Bronchial epithelial cell (primary cell): ENCODE measurements around the gene PDE2A. TPM values are rescaled to one million over a fixed set of nuclear protein-coding genes. Genes with fewer than 3 reads are reported as not detected.

Source experiments
- DNase-seq: peaks from one replicate; pipeline ENCODE4 v3.0.0-alpha.2; 2010; ENCODE audit warnings: low read depth
- FAIRE-seq: peaks from 2 replicates; lab custom pipeline; 2011; peaks lifted over from hg19 to GRCh38; lab: Jason Lieb, UNC
- H3K27me3 ChIP-seq: 2 replicates; pipeline ENCODE4 v1.5.1; 2011; ENCODE audit warnings: low read length; ENCODE audit not compliant: control insufficient read depth, insufficient read depth
- H3K36me3 ChIP-seq: 2 replicates; pipeline ENCODE4 v1.5.1; 2011; ENCODE audit warnings: low read length; ENCODE audit not compliant: control insufficient read depth, insufficient read depth
- H3K4me3 ChIP-seq: 2 replicates; pipeline ENCODE4 v1.5.1; 2011; ENCODE audit warnings: mild to moderate bottlenecking, low read depth, low read length, control low read depth
- total RNA-seq: library from RNA; depleted of rRNA; stranded (reverse); fragments of >200 nt; gene quantifications from 2 replicates; pipeline ENCODE4 v1.2.1, GENCODE V29; 2014
- TF ChIP-seq, protein P1 (sequence below): IDR thresholded peaks from 2 replicates; pipeline ENCODE4 v1.5.1; 2011; ENCODE audit warnings: mild to moderate bottlenecking, moderate library complexity, low read length, control low read depth, inconsistent platforms; ENCODE audit not compliant: insufficient read depth, severe bottlenecking

Gene PDE2A
- total RNA-seq, 1 donor from 2014 or later, result 1.6 TPM

GRCh38 chr11:72646472-72646871, 27.8 kb downstream of the PDE2A start:
- Histone ChIP-seq H3K27me3 (peaks cover 4% of the 10 kb centered on the region), H3K36me3 (no peaks in the 10 kb centered on the region), H3K4me3 (no peak overlapping the region)
- FAIRE-seq (no peak), DNase-seq (no peak)
- TF ChIP-seq, protein P1, sequence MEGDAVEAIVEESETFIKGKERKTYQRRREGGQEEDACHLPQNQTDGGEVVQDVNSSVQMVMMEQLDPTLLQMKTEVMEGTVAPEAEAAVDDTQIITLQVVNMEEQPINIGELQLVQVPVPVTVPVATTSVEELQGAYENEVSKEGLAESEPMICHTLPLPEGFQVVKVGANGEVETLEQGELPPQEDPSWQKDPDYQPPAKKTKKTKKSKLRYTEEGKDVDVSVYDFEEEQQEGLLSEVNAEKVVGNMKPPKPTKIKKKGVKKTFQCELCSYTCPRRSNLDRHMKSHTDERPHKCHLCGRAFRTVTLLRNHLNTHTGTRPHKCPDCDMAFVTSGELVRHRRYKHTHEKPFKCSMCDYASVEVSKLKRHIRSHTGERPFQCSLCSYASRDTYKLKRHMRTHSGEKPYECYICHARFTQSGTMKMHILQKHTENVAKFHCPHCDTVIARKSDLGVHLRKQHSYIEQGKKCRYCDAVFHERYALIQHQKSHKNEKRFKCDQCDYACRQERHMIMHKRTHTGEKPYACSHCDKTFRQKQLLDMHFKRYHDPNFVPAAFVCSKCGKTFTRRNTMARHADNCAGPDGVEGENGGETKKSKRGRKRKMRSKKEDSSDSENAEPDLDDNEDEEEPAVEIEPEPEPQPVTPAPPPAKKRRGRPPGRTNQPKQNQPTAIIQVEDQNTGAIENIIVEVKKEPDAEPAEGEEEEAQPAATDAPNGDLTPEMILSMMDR, result no peak

- FAIRE-seq, result no peak
- no peak for DNase-seq
- H3K27me3 ChIP-seq, result peaks cover 5% of the 10 kb centered on the region
- H3K36me3 ChIP-seq, result no peaks in the 10 kb centered on the region
- no peak overlapping the region for H3K4me3 ChIP-seq
- TF ChIP-seq, protein P1, result no peak
Measured at GRCh38 chr11:72646024-72646423, 28.2 kb downstream of the PDE2A start.

DNA sequence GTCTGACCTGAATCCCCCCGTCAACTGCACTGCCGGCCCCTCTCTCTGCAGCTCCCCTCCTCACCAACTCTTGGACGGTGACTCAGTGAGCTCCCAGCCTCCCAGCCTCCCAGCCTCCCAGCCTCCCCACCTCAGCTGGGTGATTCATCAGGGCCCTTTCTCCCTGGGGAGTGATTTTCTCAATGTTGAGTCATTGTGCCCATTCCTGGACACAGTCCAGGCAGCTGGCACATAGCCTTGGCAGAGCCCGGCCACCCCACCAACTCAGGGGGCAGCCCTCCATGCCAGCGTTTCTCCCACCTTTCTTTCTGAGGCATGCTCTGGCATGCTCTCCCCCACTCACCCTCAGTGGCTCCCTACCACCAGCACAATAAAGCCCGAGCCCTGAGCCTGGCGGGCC, 30.7 kb downstream of the PDE2A start:
- TF ChIP-seq, protein P1, result no peak
- Histone ChIP-seq H3K27me3 (peaks cover 18% of the 10 kb centered on the region), H3K4me3 (no peak overlapping the region), H3K36me3 (no peaks in the 10 kb centered on the region)
- DNase-seq (peak; percentile 71), FAIRE-seq (no peak)

GRCh38 chr11:72642884-72643522, 31.2 kb downstream of the PDE2A start:
- DNase-seq, result peak; percentile 51
- Histone ChIP-seq H3K4me3 (peak overlapping the region; percentile 46), H3K27me3 (peaks cover 18% of the 10 kb centered on the region), H3K36me3 (no peaks in the 10 kb centered on the region)
- no peak for FAIRE-seq
- TF ChIP-seq, protein P1, result peak; percentile 96

DNA sequence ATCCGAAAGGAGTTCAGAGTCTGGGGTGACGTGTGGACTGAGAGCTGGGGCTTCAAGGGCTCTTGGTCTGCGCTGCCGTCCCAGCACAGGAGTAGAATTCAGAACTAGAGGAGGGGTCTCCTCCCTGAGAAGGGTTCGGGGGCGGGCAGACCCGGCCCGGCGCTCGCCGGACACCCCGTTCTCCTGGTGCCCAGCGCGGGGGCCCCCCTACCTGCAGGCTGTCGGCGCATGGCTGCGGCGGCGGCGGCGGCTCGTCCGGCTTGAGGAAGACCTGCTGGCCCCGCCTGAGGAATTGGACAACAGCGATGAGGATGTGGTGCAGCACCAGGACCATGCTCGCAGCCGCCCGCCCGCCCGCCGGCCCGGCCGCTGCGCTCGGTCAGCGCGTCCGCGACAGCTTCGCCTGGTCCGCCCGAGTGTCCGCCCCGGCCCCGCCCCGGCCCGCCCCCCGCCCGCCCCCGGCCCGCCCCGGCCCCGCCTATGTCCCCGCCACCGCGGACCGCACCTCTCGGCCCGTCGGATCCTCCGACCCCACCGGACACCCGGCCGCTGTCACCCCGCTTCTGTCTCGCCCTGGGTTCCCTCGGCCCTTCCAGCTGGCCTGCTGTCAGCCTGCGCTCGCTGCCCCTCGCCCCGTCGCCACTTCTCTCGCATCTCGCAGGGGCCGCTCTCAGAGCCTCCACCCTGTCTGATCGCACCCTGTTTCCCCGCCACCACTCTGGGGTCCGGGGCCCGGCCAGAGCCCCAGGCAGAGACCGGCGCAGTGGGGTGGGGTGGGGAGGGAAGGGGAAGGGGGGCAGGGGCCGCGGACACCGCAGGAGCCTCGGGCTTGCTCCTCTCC, 32.0 kb downstream of the PDE2A start:
- TF ChIP-seq, protein P1, result no peak
- FAIRE-seq, result no peak

More for the DNA sequence above, 32.0 kb downstream of the PDE2A start:
- H3K4me3 ChIP-seq, result peak overlapping the region; percentile 46
- H3K36me3 ChIP-seq, result no peaks in the 10 kb centered on the region
- H3K27me3 ChIP-seq, result peaks cover 18% of the 10 kb centered on the region
- no peak for DNase-seq
